OCI-LY1 (cell line): Measurements from ENCODE around the gene MAP3K8.

Experiments
- CTCF ChIP-seq: fragments of 200-600 bp; sonication (generic), shearing (Covaris generic); IDR thresholded peaks from 2 replicates; pipeline ENCODE4 v1.5.1; 2017; ENCODE audit warnings: mild to moderate bottlenecking, antibody characterized with exemption, low read length, moderate library complexity, mixed read lengths
- EZH2 ChIP-seq: fragments of 200-600 bp; sonication (generic), shearing (Covaris generic); IDR thresholded peaks from 2 replicates; pipeline ENCODE4 v1.8.0; 2017; ENCODE audit warnings: borderline replicate concordance, mixed run types, mild to moderate bottlenecking, antibody characterized with exemption, low read length, moderate library complexity, mixed read lengths

DNA sequence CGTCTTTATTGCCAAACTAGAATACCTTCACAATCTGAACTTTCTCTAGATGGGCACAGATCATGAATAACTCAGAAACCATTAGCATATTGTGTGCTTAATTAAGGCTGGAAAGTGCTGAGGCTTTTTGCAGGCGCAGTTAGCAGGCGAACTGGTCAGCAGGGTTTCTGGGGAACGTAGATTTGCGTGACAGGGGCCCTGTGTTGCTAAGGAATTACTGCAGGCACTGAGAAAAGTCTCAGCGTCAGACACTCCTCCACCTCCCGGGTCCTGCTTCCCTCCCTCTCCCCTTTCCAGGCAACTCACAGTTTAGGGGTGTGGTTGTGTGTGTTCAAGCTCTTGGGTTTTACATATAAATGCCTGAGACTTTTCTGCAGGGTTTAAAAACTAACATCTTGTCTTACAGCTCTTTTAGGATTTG, 2.2 kb downstream of the MAP3K8 start:
- TF ChIP-seq CTCF (no peak), EZH2 (no peak)
